Measurements from ENCODE around the gene TFF3. TPM values are rescaled to one million over a fixed set of nuclear protein-coding genes. Genes with fewer than 3 reads are reported as not detected.

The TFF3 gene, protein sequence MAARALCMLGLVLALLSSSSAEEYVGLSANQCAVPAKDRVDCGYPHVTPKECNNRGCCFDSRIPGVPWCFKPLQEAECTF
- total RNA-seq, result 6.8 TPM
- 9.9 TPM for polyA plus RNA-seq

DNA sequence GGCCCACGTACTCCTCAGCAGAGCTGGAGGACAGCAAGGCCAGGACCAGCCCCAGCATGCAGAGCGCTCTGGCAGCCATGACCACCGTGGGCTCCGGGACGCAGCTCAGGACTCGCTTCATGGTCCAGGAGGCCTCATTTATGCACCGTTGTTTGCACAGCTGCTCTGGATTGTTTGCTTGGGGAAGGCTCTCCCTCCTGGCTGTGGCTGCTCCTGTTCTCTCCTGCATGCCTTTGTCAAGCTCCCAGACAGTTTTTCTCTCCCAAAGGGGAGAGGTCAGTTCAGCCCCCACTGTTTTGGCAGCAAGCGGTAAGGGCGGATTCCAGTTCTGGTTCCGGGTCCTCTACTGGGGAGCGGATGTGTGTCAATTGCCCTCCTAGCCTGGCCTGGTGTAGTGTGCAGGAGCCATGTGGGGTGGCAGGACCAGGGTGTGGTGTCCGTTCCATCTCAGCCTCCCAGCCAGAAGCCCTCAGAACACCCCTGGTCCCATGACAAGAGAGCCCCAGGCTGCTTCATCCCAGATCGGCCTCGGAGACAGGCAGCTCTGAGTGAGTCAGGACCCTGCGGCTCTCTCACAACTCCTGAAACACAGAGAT is at the start of gene TFF3:
TSS of gene TFF3 (minus strand) at position 114 of the 596 bp plus-strand sequence. CDS start at position 79, 35 bp downstream.
- no peak for DNase-seq (ENCODE audit: extremely low spot score)
- Histone ChIP-seq H3K4me1 (ENCODE audit: insufficient read depth) (no peaks in the 10 kb centered on the region), H3K36me3 (ENCODE audit: insufficient read depth) (no peaks in the 10 kb centered on the region), H3K27ac (ENCODE audit: low read depth) (no peak within 1 kb of the TSS), H3K4me3 (ENCODE audit: low read depth, low read length) (no peak within 1 kb of the TSS)
- WGBS, result 69% methylated on average over 15 of the region's 15 CpGs

DNA sequence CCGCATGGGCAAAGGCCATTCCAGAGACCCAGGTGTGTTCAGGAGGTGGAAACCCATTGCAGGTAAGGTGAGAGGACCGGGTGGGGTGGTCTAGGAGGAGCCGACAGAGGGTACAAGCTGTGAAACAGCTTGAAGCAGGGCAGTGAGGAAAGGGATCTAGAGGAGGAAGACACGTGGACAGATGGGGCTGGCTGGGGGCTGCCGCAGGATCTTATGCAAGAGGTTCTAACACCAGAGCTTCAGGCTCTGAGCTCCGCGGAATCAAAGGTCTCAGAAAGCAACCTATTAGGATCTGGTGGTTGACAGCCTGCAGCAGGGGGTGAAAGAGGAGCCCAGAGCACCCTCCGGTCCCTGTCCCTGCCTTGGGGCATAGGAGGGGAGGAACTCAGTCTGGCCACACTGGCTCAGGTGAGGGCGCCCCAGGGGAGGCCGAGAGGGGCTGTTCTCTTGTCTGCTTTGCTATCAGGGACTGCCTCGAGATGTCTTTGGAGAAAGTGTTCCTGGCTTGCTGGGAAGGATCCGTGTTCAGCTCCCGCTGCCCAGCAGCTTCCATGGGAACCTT is 49.2 kb upstream of the TFF3 start:
- no peak overlapping the region for H3K4me3 ChIP-seq (ENCODE audit: low read depth, low read length)
- H3K4me1 ChIP-seq (ENCODE audit: insufficient read depth), result no peaks in the 10 kb centered on the region
- no peak for DNase-seq (ENCODE audit: extremely low spot score)
- no peaks in the 10 kb centered on the region for H3K36me3 ChIP-seq (ENCODE audit: insufficient read depth)
- no peak overlapping the region for H3K27ac ChIP-seq (ENCODE audit: low read depth)
- 76% methylated on average over 13 of the region's 13 CpGs for WGBS

DNA sequence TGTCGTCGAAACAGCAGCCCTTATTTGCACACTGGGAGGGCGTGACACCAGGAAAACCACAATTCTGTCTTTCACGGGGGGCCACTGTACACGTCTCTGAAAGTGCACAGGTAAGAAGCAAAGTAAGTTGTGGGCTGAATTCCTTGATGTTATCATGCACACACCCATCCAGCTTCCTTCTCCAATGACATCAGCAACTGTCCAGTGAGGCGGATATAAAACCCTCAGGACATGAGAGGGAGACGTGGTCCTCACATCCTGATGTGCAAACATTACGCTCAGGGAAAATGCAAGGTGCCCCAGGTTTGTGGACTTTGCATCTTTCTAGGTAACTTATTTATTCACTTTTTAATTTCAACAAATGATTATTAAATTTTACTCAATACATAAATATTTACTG is 48.1 kb upstream of the TFF3 start:
- no peaks in the 10 kb centered on the region for H3K36me3 ChIP-seq (ENCODE audit: insufficient read depth)
- no peak for DNase-seq (ENCODE audit: extremely low spot score)
- no peaks in the 10 kb centered on the region for H3K4me1 ChIP-seq (ENCODE audit: insufficient read depth)
- H3K27ac ChIP-seq (ENCODE audit: low read depth), result no peak overlapping the region
- 69% methylated on average over 8 of the region's 8 CpGs for WGBS
- no peak overlapping the region for H3K4me3 ChIP-seq (ENCODE audit: low read depth, low read length)

DNA sequence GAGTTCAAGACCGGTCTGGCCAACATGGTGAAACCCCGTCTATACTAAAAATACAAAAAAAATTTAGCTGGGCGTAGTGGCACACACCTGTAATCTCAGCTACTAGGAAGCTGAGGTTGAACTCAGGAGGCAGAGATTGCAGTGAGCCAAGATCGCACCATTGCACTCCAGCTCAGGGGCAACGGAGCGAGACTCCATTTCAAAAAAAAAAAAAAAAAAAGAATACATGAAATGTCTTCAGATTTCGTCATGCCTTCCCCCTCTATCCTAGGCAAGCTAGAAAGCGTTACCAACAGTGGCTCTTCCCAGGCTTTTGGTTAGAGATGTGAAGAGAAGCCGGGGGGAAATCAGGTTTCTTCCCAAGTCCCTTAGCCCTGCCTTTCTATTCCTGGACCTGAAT is 47.5 kb upstream of the TFF3 start:
- no peak overlapping the region for H3K4me3 ChIP-seq (ENCODE audit: low read depth, low read length)
- no peak for DNase-seq (ENCODE audit: extremely low spot score)
- H3K4me1 ChIP-seq (ENCODE audit: insufficient read depth), result no peaks in the 10 kb centered on the region
- 72% methylated on average over 9 of the region's 9 CpGs for WGBS
- H3K36me3 ChIP-seq (ENCODE audit: insufficient read depth), result no peaks in the 10 kb centered on the region
- no peak overlapping the region for H3K27ac ChIP-seq (ENCODE audit: low read depth)

DNA sequence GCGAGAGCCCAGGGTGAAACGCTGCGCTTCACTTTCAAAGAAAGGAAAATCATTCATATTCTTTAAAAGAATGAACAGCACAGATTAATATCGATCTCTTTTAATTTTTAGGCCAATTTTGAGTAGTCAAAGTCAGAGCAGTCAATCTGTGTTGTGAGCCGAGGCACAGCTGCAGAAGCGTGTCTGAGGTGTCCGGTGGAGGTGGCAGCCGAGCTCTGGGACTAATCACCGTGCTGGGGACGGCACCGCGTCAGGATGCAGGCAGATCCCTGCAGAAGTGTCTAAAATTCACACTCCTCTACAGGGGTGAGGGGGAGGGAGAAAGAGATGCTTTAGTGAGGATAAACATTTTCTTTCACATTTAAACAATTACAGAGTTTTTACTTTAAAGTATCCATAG is 47.0 kb upstream of the TFF3 start:
- 67% methylated on average over 12 of the region's 12 CpGs for WGBS
- Histone ChIP-seq H3K4me1 (ENCODE audit: insufficient read depth) (no peaks in the 10 kb centered on the region), H3K36me3 (ENCODE audit: insufficient read depth) (no peaks in the 10 kb centered on the region), H3K4me3 (ENCODE audit: low read depth, low read length) (no peak overlapping the region), H3K27ac (ENCODE audit: low read depth) (no peak overlapping the region)
- DNase-seq (ENCODE audit: extremely low spot score), result no peak

DNA sequence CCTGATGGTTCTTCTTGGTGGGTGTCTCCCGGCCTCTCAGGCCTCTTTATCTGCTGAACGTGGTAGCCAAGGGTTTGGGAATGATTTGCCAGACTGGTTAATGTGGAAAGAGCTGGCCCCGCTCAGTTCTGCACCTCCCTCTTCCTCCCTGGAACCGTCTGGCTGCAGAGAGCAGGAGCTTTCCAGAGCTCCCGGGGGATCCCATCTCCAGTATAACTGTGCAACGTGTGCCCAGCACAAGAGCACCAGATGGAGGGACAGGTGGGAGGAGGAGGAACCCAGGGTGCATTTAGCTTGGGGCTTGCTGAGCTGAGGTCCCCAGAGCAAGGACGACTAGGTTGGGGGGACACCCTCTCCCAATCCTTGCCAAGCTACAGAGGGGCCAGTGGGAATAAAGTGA is 46.1 kb upstream of the TFF3 start:
- H3K27ac ChIP-seq (ENCODE audit: low read depth), result no peak overlapping the region
- WGBS, result 38% methylated on average over 7 of the region's 7 CpGs
- H3K4me1 ChIP-seq (ENCODE audit: insufficient read depth), result no peaks in the 10 kb centered on the region
- DNase-seq (ENCODE audit: extremely low spot score), result no peak
- H3K4me3 ChIP-seq (ENCODE audit: low read depth, low read length), result no peak overlapping the region
- no peaks in the 10 kb centered on the region for H3K36me3 ChIP-seq (ENCODE audit: insufficient read depth)

DNA sequence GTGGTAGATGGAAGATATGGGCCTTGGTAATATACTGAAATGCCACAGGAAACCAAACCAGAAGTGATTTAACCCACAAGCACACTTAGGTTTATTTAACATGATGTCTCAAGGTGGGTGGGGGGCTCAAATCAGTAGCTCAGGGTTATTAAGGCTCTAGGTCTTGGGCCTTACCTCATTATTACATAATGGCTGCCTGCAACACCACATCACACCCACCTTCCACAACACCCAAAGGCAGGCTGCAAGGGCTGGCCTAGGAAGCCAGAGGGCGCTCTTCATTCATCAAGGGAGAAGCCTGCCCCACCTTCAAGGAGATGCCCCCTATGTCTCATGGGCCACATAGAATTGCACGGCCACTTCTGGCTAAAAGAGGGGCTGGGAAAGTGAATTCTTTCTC is 45.1 kb upstream of the TFF3 start:
- Histone ChIP-seq H3K4me3 (ENCODE audit: low read depth, low read length) (no peak overlapping the region), H3K36me3 (ENCODE audit: insufficient read depth) (no peaks in the 10 kb centered on the region), H3K27ac (ENCODE audit: low read depth) (no peak overlapping the region), H3K4me1 (ENCODE audit: insufficient read depth) (no peaks in the 10 kb centered on the region)
- DNase-seq (ENCODE audit: extremely low spot score), result no peak
- 73% methylated on average over 2 of the region's 2 CpGs for WGBS

DNA sequence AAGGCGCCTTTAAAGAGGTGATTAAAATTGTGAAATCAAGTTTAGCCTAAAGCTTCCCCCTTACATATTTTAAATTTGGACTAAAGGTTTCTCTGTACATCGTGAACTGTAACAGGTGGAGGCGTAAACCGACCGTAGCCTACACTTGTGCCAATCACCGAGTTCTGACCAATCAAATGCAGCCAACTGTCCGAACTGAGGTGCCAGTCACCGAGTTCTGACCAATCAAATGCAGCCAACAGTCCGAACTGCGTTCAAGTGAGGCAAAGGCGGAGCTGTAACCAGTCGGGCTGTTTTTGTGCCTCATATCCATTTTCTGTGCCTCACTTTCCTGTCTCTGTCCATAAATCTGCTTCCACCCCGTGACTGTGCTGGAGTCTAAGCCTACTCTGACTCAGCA is 43.7 kb upstream of the TFF3 start:
- no peak overlapping the region for H3K4me3 ChIP-seq (ENCODE audit: low read depth, low read length)
- H3K36me3 ChIP-seq (ENCODE audit: insufficient read depth), result no peaks in the 10 kb centered on the region
- no peak overlapping the region for H3K27ac ChIP-seq (ENCODE audit: low read depth)
- no peaks in the 10 kb centered on the region for H3K4me1 ChIP-seq (ENCODE audit: insufficient read depth)
- WGBS, result 85% methylated on average over 13 of the region's 13 CpGs
- DNase-seq (ENCODE audit: extremely low spot score), result no peak

DNA sequence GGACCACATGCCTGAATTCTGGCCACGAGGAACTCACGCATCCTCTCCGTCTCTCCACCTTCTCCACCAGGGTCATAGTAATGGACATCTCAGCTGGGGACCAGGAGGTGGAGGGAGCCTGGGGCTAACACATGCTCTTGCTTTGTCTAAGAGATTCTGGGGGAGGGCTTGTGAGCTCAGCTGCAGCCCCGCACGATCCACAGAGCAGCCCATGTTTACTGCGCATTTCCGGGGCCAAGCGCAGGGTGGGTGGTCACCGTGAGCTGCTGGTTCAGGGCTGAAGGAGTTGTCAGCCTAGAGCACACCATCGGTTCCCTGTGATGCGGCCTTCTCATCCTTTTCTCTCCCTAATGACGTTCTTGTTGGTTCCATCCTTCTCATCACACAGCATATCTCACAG is 43.1 kb upstream of the TFF3 start:
- DNase-seq (ENCODE audit: extremely low spot score), result no peak
- no peak overlapping the region for H3K27ac ChIP-seq (ENCODE audit: low read depth)
- H3K4me3 ChIP-seq (ENCODE audit: low read depth, low read length), result no peak overlapping the region
- no peaks in the 10 kb centered on the region for H3K36me3 ChIP-seq (ENCODE audit: insufficient read depth)
- WGBS, result 91% methylated on average over 12 of the region's 12 CpGs
- H3K4me1 ChIP-seq (ENCODE audit: insufficient read depth), result no peaks in the 10 kb centered on the region

DNA sequence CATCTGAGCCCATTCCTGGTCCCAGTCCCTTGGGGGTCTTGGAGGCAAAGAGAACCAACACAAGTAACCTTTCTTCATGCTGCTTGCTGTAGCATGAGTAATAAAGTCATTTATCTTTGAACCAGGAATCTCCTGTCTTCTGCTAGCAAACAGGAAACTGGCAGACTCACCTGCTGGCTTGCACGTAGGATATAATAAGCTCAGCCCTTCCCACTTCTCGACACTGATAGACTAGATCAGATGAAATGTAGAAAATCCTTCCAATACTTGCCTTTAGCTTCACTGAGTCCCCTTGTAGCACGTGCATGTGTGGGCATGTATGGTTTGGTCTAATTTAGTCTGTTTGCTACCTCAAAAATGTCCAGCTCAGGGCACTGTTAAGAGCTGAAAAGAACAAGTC is 42.1 kb upstream of the TFF3 start:
- Histone ChIP-seq H3K36me3 (ENCODE audit: insufficient read depth) (no peaks in the 10 kb centered on the region), H3K4me3 (ENCODE audit: low read depth, low read length) (no peak overlapping the region), H3K27ac (ENCODE audit: low read depth) (no peak overlapping the region), H3K4me1 (ENCODE audit: insufficient read depth) (no peaks in the 10 kb centered on the region)
- 64% methylated on average over 3 of the region's 3 CpGs for WGBS
- DNase-seq (ENCODE audit: extremely low spot score), result no peak

DNA sequence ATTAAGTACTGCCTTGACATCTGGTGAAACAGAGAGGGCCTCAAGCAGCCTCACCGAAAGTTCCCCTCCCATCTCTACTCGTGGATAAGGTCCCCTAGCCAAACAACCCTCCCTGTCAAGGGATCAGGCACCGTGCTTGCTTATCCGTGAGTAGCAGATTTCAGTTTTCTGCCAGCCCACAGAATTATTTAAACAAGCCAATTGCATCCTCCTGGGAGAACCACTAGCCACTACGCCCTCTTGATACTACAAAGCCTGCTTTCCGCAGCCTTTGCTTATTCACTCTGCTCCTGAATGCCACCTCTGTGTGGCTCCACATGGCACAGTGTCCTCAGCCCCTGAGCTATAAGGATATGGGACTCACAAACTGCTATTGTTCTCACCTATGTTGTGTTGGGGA is 41.4 kb upstream of the TFF3 start:
- 65% methylated on average over 6 of the region's 6 CpGs for WGBS
- Histone ChIP-seq H3K27ac (ENCODE audit: low read depth) (no peak overlapping the region), H3K4me3 (ENCODE audit: low read depth, low read length) (no peak overlapping the region), H3K4me1 (ENCODE audit: insufficient read depth) (no peaks in the 10 kb centered on the region), H3K36me3 (ENCODE audit: insufficient read depth) (no peaks in the 10 kb centered on the region)
- DNase-seq (ENCODE audit: extremely low spot score), result no peak

DNA sequence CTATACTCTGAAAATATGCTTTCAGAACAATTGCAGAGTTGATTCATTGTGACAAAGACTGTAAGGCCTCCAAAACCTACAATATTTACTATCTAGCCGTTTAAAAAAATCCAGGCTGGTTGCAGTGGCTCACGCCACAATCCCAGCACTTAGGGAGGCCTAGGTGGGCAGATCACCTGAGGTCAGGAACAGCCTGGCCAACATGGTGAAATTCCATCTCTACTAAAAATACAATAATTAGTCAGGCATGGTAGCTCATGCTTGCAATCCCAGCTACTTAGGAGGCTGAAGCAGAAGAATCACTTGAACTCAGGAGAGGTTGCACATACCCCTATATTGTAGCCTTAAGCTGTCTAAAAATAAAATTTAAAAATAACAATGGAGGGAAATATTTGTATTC is 40.8 kb upstream of the TFF3 start:
- DNase-seq (ENCODE audit: extremely low spot score), result no peak
- H3K27ac ChIP-seq (ENCODE audit: low read depth), result no peak overlapping the region
- no peak overlapping the region for H3K4me3 ChIP-seq (ENCODE audit: low read depth, low read length)
- H3K4me1 ChIP-seq (ENCODE audit: insufficient read depth), result no peaks in the 10 kb centered on the region
- 91% methylated on average over 2 of the region's 2 CpGs for WGBS
- no peaks in the 10 kb centered on the region for H3K36me3 ChIP-seq (ENCODE audit: insufficient read depth)

DNA sequence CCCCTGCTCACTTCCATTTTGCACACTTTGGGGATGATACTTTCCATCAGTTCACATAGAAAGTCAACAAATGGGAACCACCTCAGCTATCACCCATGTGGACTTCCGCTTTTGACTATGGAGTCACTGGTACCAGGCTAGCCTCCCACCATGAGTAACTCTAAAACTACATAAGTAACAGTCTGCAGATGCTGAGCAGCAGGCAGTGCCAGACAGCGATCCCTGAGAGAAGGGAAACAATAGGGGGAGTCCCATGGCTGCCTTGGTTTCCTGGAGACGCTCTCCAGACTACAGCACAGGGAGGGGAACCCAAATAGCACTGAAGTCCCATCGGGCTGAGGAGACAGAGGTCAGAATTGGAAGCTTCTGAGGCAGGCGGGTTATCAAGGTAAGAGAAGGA is 38.4 kb upstream of the TFF3 start:
- 82% methylated on average over 5 of the region's 5 CpGs for WGBS

DNA sequence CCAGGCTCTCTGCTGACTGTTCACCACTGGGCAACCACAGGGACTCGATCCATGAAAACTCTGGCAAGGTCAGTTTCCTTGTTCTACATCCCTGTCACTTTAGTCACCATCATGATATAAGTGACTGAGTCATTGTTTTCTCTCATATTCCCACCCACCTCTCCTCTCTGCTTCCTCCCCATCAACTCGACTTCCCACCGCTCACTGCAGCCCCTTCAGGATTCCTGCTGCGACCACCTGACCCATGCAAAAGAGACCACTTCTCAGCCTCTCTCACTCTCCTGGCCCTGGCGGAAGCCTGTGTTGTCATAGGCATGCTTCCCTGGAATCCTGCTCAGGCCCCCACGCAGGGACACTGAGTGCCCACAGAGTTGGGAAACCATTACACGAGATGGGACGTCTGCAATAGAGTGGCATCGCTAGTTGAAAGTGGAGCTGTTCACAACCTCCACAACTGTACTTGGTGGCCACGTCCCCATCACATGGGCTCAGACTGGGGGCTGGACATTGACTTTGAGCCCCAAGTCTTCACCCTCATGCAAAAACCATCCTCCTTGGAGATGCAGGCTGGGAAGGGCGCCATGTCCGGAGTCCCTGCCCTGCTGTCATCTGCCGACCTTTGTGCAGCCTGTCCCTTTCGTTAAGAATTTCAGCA is 37.4 kb upstream of the TFF3 start:
- H3K36me3 ChIP-seq (ENCODE audit: insufficient read depth), result no peaks in the 10 kb centered on the region
- H3K27ac ChIP-seq (ENCODE audit: low read depth), result no peak overlapping the region
- H3K4me1 ChIP-seq (ENCODE audit: insufficient read depth), result no peaks in the 10 kb centered on the region
- DNase-seq (ENCODE audit: extremely low spot score), result no peak
- H3K4me3 ChIP-seq (ENCODE audit: low read depth, low read length), result no peak overlapping the region
- WGBS, result 88% methylated on average over 14 of the region's 14 CpGs

More for the DNA sequence above, 38.4 kb upstream of the TFF3 start:
- H3K4me3 ChIP-seq (ENCODE audit: low read depth, low read length), result no peak overlapping the region
- no peak for DNase-seq (ENCODE audit: extremely low spot score)
- no peaks in the 10 kb centered on the region for H3K36me3 ChIP-seq (ENCODE audit: insufficient read depth)
- no peaks in the 10 kb centered on the region for H3K4me1 ChIP-seq (ENCODE audit: insufficient read depth)
- H3K27ac ChIP-seq (ENCODE audit: low read depth), result no peak overlapping the region
